ENCODE data around the gene SLK.

The SLK gene

DNA sequence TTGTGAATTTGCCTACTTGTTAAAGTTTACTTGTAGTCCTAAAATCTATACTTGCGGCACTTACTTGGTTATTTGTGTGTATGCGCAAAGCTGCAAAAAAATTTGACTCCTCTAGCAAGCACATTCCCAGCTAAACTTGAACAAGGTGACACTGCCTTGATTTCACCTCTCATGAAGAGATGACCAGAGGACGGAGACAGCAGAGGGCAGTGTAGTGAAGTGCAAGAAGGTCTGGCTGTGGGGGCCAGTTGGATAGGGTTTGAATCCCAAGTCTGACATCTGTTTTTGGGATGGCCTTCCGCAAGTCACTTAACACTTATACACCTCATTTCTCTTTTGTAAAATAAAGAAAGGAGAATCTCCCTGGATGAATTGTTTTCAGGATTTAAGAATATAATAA, 15.7 kb downstream of the SLK start:
- TF ChIP-seq, protein P1, sequence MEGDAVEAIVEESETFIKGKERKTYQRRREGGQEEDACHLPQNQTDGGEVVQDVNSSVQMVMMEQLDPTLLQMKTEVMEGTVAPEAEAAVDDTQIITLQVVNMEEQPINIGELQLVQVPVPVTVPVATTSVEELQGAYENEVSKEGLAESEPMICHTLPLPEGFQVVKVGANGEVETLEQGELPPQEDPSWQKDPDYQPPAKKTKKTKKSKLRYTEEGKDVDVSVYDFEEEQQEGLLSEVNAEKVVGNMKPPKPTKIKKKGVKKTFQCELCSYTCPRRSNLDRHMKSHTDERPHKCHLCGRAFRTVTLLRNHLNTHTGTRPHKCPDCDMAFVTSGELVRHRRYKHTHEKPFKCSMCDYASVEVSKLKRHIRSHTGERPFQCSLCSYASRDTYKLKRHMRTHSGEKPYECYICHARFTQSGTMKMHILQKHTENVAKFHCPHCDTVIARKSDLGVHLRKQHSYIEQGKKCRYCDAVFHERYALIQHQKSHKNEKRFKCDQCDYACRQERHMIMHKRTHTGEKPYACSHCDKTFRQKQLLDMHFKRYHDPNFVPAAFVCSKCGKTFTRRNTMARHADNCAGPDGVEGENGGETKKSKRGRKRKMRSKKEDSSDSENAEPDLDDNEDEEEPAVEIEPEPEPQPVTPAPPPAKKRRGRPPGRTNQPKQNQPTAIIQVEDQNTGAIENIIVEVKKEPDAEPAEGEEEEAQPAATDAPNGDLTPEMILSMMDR (IDR thresholded peaks at IDR 0.05; ENCODE audit: control insufficient read depth, extremely low read depth, insufficient read depth), result peak; percentile 50
- H3K4me3 ChIP-seq (ENCODE audit: low read depth, low read length), result no peak overlapping the region
- no peak for DNase-seq (ENCODE audit: low read depth)

DNA sequence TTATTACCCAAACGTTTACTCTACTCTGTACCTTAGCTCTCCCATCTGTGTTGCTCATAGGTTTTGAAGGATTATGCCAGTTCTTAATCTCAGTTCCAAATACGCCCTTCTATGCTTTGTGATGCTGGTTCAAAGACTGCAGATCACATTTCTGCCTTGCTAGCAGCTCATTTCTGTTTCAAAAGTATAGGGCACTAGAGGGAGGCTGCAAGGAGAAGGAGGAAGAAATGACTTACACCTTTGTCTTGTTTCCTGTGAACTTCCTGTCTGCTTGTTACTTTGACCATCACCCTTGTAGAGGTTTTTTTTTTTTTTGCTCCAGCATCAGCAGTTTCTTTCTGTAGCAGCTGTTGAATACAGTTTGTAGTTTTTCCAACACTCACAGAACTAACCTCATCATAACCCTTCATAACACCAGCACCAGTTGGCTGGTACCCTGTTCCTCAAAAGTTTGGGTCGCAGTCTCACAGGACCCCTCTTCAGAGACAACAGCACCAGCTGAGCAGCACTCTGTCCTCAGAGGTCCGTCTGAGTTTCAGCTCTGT, 16.5 kb downstream of the SLK start:
- no peak for DNase-seq (ENCODE audit: low read depth)
- H3K4me3 ChIP-seq (ENCODE audit: low read depth, low read length), result no peak overlapping the region
- TF ChIP-seq, protein P1 (IDR thresholded peaks at IDR 0.05; ENCODE audit: control insufficient read depth, extremely low read depth, insufficient read depth), result no peak

GRCh38 chr10:103985726-103986125, 18.8 kb downstream of the SLK start:
- DNase-seq (ENCODE audit: low read depth), result no peak
- TF ChIP-seq, protein P1 (IDR thresholded peaks at IDR 0.05; ENCODE audit: control insufficient read depth, extremely low read depth, insufficient read depth), result no peak
- no peak overlapping the region for H3K4me3 ChIP-seq (ENCODE audit: low read depth, low read length)

- TF ChIP-seq, protein P1 (IDR thresholded peaks at IDR 0.05; ENCODE audit: control insufficient read depth, extremely low read depth, insufficient read depth), result no peak
- H3K4me3 ChIP-seq (ENCODE audit: low read depth, low read length), result no peak overlapping the region
- DNase-seq (ENCODE audit: low read depth), result no peak
These were observed 19.4 kb downstream of the SLK start for GRCh38 chr10:103986360-103986759.

DNA sequence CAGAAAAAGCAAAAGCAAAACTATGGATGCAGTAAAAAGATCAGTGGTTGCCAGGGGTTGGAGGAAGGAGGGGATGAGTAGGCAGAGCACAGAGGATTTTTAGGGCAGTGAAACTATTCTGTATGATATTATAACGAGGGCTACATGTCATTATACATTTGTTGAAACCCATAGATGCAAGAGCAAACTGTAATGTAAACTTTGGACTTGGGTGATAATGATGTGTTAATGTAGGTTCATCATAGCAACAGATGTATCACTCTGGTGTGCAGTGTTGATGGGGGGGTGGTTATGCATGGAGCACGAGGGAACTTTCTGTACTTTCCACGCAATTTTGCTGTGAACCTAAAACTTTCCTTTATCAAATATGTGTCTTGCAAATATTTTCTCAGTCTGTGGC, 23.2 kb downstream of the SLK start:
- TF ChIP-seq, protein P1 (IDR thresholded peaks at IDR 0.05; ENCODE audit: control insufficient read depth, extremely low read depth, insufficient read depth), result no peak

GRCh38 chr10:103990531-103990930, 23.6 kb downstream of the SLK start:
- DNase-seq (ENCODE audit: low read depth), result no peak
- TF ChIP-seq, protein P1 (IDR thresholded peaks at IDR 0.05; ENCODE audit: control insufficient read depth, extremely low read depth, insufficient read depth), result no peak
- H3K4me3 ChIP-seq (ENCODE audit: low read depth, low read length), result no peak overlapping the region

More for the DNA sequence above, 23.2 kb downstream of the SLK start:
- no peak for DNase-seq (ENCODE audit: low read depth)
- H3K4me3 ChIP-seq (ENCODE audit: low read depth, low read length), result no peak overlapping the region

All from LNCaP clone FGC (cell line).